GM18517 (cell line): ENCODE measurements around the gene SYPL1.

Source experiments
- ATAC-seq: cut with Tn5 transposase; IDR thresholded peaks from one replicate; pipeline ENCODE4 v1.9.1; 2021; ENCODE audit warnings: mild to moderate bottlenecking, moderate library complexity; ENCODE audit not compliant: unreplicated experiment

Gene SYPL1

DNA sequence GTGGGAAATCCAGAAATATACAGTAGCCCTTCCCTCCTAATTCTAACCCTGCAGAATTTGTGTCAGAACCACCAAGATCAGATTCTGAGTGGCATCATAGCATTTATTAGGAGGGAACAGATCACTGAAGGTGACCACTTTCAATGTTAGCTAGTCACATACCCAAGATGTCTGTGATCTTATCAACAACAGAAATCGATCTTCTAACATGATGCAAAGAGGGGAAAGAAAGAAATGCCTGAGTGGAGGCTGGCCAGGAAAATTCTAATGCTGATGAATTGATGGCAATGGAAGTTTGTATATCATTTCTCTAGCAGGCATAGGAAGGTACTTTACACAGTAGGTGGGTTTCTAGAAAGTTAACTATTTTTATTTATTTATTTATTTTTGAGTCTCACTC lies 10.6 kb upstream of the SYPL1 start:
- ATAC-seq: no peak

DNA sequence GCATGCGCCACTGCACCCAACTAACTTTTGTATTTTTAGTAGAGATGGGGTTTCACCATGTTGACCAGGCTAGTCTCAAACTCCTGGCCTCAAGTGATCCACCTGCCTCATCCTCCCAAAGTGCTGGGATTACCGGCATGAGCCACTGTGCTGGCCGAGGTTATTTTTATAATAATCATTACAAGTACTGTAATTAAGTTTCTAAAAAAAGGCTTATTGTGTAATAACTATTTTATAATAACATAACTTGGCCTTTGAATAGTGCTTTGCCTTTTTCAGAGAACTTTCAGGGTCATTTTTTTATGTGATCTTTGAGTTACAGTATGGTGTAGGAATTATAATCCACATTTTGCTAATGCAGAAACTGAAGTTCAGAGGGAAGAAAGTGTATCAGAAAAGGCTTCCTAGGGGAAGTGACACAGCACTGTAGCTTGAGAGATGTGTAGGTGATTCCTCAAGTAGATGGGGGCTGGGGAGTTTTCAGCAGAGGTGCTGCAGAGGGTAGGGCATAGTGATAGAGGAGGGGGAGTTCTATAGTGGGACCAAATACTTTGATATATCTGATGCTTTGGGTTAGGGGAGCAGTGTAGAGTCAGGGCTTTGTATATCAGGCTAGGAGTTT lies 9.2 kb upstream of the SYPL1 start:
- ATAC-seq: no peak

DNA sequence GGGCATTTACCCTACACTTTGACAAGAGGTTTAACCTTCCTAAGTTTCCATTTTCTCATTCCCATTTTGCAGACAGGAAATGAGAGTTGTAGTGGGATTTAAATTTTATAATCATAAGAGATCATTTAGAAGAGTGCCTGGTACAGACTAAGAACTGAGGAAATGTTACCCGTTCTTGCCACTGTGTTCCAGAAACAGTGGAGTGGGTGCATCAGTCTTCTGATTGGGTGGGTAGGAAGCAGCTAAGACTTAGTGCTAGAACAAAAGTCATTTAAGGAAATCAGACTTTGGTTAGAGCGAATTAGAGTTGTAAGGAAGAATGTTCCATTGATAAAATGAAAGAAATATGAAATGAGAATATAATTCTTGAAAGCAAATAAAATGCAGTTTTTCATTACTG lies 8.4 kb upstream of the SYPL1 start:
- ATAC-seq: no peak

DNA sequence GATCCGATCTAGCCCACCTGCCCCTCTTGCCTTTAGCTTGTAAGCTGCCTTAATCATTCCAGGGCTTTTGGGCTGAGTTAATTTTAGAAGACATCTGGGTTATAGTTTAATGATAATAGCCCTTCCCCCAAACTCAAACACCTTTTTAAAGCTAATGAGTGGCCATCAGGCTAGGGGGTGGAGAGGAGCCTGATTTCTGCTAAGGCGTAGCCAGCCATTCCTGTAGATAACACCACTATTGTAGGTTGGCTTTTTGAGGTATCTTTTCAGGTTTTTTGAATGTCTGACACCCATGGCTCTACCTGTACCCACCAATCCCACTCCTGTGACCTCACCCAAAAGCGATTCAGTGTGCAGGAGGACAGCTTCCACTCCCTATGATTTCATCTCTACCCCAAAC lies 7.6 kb upstream of the SYPL1 start:
- ATAC-seq: no peak

DNA sequence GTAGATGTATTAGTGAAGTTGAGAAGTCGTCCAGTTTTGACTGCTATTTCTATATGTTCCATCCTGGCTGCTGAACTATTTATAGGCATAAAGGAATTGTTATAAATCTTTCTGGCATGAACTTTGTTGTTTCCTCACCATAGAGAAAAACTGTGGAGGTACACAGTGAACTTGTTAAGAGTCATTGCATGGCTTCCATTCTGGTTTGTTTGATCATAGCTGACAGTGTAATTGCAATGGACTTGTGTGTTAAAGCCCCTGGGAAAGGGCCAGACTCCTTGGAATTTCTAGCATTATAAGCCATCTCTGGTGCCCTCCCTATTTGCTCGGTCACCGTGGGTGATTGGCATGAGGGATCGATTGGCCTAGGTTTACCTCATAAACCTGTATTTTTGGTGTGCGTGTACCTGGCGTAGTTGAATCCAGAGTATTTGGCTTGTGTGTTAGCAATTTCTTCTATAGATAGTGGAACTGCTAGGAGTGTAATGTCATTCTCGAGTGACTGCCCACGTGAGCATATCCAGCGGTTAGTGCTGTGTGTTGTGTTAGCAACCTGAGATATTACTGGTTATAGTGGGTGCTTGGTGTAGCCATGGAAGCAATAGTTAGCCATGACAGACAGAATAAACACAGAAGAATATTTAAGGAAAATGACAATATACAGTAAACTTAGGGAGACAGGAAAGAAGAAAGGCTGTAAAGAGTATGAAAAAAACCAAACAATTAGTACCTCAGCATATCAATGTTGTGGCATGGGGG lies 5.9 kb upstream of the SYPL1 start:
- ATAC-seq: no peak

DNA sequence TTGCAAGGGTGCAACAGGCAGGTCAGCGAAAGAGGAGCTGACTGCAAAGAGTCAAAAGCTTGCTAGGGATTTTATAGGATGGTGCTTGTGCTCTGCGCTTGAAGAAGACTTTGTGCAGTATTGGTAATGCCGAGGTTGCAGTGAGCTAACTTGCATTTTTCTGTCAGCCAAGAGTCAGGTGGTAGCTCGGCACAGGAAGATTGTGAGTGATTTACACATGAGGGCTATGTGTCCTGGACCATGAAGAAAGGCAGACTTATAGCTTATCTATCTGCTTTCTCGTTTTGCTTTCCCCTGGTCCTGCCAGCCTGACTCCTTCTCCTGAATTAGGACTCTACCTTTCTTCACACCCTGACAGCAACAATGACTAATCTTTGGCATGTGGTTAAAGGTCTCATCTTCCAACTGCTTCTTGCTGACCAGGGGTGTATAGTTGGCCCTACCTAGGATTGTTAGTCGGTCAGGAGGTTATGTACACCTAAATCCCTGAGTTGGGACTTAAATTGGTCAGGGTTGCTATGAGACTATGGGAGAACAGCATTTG lies 4.1 kb upstream of the SYPL1 start:
- ATAC-seq: no peak

DNA sequence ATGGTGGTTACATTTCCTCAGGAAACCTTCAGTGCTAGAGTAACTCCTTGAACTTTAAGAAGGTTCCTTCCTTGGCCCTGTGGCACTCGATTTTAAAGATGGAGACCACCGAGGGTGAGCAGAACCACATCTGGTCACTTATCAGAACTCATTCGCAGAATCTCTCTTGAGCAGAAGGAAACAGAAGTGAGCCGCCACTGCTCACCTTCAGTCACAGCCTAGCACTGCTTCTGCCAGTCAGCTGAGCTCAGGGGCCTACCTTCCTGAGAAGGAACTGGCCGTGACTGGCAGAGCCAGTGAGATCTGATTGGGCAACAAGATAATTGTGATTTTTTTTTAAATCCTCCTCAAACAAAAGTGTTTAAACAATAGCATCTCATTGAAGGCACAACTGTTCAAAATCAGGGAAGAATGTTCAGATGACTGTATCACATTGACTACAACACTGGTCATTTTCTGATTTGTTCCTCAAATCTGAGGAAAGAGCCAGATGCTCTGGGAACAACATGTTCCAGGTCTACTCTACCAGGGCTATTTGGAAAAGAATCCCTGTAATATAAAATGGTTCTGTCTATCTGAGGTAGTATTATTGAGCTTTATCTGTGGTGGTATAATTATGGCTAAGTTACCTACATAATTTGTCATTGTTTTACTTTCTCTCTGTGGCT lies 2.7 kb upstream of the SYPL1 start:
- ATAC-seq: no peak

DNA sequence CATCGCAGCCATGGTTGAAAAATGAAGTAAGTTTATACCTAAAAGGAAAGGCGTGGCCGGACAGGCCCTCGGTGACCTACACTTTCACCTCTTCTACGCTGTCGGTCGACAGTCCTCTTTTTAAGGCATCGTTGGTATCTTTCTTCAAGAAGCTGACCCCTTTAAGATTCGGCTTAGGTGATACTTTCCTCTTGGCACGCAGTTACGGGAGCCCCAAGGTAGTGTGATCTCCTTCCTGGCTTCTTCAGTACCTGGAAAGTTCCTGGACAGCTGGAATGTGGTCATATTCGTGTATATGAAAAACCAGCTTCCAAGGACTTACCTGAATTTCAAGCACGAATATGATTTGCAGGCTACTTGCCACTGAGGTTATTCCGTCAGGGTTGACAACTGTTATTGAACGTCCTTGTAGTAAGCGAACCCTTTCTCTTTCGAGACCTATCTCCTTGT lies 885 bp upstream of the SYPL1 start:
- ATAC-seq: no peak

DNA sequence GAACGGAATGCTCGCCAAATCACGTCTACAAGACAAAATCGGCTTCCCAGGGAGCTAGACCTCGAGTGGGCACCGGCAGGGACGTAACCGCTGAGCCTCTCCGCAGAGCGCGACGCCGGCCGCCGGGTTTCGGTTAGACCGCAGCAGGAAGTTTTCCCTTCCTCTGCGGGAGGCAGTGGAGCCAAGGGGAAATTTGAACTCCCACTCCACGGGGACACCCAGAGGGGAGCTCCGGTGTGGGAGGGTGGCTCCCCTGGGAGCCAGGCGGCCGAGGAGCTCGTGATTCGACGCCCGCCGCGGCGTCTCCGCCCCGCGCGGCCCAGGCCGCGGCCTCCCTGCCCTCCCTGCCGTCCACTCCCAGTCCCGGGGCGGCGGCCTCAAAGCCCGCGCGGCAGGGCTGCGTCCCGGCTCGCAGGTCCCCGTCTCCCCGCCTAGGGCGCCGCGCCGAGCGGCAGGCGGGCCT lies 426 bp downstream of the SYPL1 start:
- peak; percentile 37 for ATAC-seq

DNA sequence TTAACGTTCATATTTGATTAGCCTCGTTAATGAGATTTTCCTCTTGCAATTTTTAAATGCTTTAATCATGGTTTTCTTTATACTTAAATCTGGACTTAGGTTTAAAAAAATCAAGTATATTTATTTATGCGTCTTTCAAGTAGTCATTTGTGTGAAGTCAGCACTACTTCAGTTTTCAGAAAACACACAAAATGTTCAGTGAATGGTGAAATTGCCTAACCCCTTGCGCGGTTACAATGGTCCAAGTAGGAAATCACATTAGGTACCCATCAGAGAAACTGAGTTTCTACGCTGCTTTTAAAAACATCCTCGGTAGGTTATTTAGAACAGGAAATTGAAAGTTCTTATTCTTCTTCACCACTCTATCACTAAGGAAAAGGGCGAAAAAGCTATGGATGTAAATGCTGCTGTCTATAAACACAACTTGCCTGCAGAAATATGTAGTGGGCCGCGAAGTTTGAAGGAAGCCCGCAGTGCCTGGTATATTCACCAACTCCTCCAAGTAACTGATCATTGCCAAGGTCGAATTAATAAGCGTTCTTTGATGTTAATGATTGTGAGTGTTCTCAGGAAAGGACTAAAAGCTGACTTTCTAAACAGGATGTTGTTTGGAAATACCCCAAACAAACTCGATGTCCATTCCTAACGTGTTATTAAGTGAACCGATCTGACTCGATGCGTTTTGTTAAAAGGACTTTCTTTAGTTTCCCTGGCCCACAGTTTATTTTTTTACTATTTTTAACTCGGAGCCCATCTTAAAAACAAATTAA lies 1.0 kb downstream of the SYPL1 start:
- no peak for ATAC-seq

DNA sequence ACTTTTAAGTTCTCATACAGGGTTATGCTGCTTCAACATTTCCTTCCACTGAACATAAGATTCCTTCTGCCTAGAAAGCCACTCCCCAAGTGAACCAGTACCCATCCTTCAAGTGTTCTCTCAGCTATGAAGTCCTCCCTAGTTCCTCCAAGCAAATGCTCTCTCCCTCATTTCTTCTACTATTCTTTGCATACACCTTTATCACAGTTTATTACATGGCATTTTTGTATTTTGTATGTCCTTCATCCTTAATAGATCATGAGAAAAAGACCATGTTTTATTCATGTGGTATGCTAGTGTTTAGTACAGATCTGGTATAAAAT lies 1.9 kb downstream of the SYPL1 start:
- ATAC-seq: no peak

DNA sequence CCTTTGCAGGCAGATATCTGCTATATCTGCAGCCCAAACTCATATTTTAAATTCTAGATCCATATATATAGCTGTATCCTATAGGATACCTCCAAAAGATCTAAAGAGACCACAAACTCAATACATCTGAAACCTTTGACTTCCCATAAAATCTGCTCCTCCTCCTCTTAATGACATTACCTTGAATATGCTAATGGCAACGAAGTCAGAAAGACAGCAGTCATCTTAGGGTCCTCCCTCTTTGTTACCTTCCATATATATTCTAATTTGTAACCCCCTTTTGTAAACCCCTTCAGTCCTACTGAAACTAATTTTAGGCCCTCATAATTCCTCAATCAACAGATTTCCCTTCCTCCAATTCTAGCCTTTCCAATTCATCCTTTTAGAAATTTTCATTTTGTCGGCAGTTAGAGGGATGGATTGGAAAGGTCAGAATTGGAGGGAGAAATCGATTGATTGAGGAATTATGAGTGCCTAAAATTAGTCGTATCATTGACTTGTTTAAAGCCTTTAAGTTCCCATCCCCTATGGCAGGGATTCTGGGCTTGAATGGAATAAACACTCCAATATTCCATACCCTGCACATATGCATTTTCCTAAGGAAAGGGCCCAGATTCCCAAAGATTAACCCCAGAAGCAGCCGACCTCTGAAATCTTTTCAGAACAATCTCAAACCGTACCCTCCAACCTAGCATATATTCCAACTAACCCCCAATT lies 2.4 kb downstream of the SYPL1 start:
- ATAC-seq: no peak

DNA sequence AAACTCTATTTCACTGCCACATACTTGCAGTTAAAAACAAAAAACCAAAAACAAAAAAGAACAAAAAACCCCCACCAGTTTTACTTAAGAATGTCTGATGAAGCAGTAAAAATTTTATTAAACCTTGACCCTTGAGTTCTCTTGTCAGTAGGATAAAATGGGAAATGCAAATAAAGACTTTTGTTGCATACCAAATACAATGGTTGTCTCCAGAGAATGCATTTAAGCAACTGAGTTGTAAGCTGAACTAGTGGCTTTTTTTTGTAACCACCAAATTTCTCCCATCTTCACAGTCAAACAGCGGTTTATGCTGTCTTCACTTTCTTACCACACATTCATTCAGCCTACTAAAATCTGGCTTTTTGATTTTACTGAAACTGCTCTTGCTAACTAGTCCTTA lies 3.1 kb downstream of the SYPL1 start:
- ATAC-seq: no peak

DNA sequence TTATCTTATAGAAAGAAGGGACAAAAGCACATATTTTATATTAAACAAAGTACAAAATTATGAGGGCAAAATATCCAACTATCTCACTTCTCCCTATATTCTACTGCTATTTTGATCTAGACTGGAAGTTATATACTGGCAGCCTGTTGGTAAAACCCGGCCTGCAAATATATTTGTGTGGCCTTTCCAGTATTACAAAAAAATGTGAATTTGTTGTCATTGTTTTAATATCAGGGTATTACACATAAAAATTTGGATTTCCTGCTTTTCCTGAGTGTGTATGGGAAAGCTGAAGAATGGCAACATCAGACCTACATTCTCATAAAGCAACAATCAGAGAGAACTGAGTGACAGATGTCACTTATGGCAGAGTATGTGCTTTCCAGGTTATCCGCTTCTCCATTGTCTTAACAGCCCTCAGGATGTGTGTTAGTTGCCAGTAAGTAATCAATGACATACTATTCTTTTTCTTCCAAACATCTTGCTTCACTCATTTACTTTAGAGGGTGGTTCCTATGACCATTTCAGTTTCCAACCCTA lies 7.3 kb downstream of the SYPL1 start:
- no peak for ATAC-seq

DNA sequence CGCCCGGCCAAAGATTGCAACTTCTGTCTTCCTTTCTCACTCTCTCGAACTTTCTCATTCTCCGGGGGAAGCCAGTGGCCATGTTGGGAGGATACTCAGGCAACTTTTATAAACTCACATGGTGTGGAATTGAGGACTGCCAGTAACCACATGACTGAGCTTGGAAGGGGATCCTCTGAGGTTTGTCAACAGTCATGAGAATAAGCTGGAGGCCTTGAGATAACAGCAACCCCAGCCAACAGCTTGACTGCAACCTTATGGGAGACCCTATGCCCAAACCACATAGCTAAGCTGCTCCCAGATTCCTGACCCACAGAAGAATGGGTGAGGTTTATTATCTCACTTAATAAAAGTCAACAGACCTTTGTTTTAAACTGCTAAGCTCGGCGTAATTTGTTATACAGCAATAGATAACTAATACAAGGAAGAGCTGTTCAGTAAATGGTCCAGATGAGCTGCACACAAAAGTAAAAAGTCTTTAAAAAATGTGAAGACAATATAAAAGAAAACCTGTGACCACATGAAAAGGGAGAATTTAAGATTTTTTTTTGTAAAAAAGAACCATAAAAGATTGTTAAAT lies 9.6 kb downstream of the SYPL1 start:
- no peak for ATAC-seq

DNA sequence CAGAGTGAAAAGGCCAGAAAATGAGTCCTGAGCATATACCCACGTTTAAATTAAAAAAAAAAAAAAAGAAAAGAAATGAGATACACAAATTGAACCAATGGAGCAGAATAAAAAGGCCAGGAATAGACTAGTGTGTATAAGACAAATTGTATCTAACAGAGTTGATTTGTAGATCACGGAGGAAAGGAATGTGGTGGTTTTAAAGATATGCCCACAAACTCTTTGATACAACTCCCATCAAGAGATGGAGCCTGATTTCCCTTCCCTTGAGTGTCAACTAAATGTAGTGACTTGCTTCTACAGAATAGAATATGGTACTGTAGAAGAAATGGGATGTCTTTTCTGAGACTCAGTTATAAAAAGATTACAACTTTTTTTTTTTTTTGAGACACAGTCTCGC lies 10.4 kb downstream of the SYPL1 start:
- no peak for ATAC-seq

DNA sequence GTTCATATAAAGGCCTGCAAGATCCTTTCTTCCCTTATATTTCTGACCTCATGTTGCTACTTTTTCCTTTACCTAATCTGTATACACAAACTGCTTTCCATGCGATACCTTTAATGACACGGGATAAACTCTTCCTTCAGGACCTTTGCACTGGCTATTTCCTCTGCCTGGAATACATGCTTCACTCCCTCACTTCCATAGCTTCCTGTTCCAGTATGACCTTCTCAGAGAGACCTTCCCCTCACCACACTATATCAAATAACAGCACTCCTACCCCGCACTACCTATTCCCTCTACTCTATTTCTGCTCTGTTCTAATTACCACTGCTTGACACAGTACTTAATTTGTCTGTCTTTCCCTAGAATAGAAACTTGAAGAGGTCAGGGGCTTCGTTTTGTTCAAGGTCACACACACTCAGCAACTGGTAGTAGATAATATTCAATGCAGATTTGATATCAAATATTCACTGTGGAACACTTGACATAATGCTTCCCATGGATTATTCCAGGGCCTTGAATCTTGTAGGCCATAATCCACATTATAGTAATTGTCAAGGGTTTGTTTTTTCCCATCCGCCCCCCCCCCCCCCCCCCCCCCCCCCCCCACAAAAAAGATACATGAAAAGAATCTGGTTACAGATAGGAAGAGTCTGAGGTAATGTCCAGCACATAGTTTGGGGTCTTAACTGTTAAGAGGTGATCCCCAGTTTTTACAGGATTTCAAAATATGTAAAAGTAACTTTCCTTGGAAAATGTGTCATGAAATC lies 11.1 kb downstream of the SYPL1 start:
- no peak for ATAC-seq

DNA sequence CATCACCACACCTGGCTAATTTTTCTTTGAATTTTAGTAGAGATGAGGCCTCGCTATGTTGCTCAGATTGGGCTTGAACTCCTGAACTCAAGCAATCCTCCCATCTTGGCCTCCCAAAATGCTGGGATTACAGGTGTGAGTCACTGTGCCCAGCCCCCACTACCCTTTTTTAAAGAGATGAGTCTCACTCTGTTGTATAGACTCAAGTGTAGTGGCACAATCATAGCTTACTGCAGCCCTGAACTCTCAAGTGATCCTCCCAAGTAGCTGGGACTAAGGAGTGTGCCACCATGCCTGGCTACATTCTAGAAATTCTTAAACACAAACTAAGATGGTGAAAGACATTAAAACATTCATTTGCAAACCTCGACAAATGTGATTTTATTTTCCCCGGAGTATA lies 12.6 kb downstream of the SYPL1 start:
- ATAC-seq: no peak

DNA sequence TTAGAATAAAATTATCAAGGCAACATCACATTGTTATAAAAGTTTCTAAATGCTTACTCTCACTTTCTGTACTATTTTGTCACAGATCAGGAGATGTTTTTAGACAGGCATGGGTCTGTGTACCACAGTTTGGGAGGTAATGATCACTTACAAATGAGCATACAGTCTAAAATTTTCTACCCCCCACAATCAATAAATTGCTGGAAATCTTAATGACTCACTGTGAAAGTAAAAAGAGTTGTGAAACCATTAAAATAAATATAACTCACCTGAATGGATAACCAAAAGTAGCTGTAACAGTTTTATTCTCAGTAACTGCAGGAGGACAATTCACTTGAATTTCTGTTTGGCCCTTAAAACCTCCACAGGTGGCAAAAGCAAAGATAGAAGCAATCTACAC lies 13.2 kb downstream of the SYPL1 start:
- ATAC-seq: no peak
